Stimulated activated naive CD4-positive, alpha-beta T cell treated with Interleukin-2 at 50 U/mL for 16 hours (primary cell): Measurements from ENCODE around the gene TTC38.
"Not testable (repeated sequence)": the region's sequence is repeated elsewhere in the genome, so short reads cannot be mapped to it uniquely, and the experiment has no call there.

ENCODE experiments used
- DNase-seq: peaks from one replicate; lab custom pipeline; 2025; lab: John Stamatoyannopoulos, UW

TTC38 gene

DNA sequence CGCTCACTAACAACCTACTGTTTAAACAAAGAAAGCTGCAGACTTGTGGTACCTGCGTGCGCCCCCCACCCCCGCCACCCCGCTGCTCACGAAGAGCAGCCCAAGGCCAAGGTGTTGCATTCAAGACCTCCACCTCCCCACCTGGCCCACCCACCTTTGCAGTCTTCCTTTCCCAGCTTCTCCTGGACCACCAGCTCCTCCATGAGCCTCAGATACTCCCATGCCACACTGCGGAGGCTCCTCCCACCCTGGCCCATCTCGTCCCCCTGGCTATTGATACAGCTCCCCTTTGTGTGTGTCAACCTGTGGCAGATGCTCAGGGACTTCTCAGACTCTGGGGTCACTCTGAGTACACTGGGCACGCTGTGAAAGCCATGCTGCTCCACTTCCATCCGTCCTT is 21.6 kb upstream of the TTC38 start:
- DNase-seq = no peak

GRCh38 chr22:46247443-46247975 is 20.3 kb upstream of the TTC38 start:
- DNase-seq = no peak

- DNase-seq = peak; percentile 92
Measured at GRCh38 chr22:46250035-46250782, 17.6 kb upstream of the TTC38 start, which contains the start of gene CDPF1. Gene CDPF1, minus strand, starts transcription at chr22:46250293. Its CDS starts 2,009 bp downstream, at chr22:46248284.

DNA sequence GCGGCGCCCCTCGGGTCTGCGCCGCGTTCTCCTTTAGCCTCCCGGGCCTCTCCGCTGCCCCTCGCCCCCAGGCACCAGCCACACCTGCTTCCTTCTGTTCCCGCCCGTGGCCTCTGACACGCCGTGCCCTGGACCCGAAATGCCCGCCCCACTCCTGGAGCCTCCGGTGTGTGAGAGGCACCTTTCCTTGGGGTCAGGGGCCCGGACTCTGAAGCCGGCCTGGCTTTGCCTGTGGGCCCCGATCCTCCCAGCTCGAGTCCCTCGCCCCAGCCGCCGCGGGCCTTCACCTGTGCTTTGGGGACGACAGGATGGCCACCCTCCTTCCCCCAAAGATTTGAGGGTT is 17.1 kb upstream of the TTC38 start:
- no peak for DNase-seq

GRCh38 chr22:46251266-46251665 is 16.5 kb upstream of the TTC38 start:
- no peak for DNase-seq

DNA sequence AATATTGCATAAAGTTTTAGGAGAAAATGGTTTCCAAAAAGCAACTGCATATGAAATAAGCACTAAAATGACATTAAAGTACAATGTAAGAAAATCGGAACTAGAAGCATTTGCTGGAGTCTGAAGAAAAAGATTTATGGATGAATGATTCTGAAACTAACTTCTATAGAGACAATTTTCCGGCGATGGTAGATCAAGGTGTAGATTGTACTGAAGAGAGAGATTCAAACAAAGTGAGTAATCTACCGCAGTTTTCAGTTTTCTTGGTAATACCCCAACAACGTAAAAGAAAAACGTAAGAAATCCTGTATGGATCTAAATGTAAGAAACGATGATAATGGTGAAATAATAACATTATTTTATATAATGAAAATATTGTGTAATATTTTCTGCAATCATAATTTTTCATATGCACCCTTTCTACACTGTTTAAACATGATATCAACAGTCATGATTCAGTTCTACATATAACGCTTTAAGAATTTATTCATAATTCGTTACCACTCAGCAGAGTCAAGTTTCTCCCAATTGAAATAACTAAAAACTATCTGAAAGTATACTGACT is 15.9 kb upstream of the TTC38 start:
- no peak for DNase-seq

DNA sequence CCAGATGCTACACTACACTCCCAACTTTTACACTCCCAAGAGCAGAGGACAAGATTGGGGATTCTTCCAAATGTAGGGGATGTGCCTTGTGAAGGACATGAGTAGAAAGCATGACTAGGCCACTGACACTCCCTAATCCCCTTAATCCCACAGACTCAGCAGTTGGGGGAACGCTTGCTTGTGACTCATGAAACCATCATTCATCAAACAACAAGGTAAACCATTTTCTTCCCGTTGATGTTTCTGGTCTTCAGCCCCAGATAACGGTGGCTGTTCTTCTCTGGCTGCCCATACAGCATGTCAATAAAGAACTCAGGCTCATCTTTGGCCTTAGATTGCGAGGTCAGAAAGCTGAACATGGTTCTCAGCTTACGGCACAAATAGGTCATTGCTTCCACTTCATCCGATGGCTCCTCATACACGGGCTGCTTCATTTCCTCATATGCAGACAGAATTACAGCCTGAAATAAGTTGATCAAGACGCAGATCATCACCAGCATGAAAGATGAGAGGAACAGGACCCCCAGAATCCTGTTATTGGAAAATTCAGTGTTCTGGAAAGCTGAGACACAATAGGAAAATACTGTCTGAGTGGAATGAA is 11.3 kb upstream of the TTC38 start:
- DNase-seq = no peak

- DNase-seq = no peak
Measured at GRCh38 chr22:46259374-46259773, 8.4 kb upstream of the TTC38 start.

- DNase-seq = no peak
Measured at GRCh38 chr22:46260038-46260437, 7.8 kb upstream of the TTC38 start.

- DNase-seq = no peak
Measured at GRCh38 chr22:46262449-46263215, 5.2 kb upstream of the TTC38 start.

DNA sequence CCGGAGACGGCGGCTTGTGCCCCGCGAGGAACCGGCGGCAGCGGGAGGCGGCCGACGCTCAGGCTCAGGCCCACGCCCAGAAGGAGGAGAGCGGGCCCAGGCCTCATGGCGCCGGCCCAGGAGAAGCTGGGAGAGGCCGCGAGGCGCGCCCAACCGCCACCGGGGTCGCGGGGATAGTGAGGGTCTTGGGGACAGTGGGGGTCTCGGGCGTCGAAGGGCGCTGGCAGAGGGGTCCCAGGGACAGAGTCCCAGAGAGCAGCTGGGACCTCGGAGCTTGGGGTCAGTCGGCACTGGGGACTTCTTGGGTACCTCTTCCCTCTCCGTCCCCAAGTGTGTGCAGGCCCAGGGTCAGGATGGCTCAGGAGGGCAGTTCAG is 4.6 kb upstream of the TTC38 start, which contains the start of gene PKDREJ:
Gene PKDREJ, minus strand, starts transcription at position 128 of the 375 bp plus-strand sequence. Its CDS starts 21 bp downstream, at position 107.
- DNase-seq = no peak

DNA sequence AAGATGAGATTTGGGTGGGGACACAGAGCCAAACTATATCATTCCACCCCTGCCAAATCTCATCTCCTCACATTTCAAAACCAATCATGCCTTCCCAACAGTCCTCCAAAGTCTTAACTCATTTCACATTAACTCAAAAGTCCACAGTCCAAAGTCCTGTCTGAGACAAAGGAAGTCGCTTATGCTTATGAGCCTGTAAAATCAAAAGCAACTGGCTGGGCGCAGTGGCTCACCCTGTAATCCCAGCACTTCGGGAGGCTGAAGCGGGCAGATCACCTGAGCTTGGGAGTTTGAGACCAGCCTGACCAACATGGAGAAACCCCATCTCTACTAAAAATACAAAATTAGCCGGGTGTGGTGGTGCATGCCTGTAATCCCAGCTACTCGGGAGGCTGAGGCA is 3.3 kb upstream of the TTC38 start:
- DNase-seq = not testable (repeated sequence)

DNA sequence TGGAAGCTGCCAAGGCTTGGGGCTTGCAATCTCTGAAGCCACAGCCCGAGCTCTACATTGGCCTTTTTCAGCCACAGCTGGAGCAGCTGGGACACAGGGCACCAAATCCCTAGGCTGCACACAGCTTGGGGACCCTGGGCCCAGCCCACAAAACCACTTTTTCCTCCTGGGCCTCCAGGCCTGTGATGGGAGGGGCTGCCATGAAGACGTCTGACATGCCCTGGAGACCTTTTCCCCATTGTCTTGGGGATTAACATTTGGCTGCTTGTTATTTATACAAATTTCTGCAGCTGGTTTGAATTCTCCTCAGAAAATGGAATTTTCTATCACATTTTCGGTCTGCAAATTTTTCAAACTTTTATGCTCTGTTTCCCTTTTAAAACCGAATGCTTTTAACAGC is 2.2 kb upstream of the TTC38 start:
- not testable (repeated sequence) for DNase-seq

DNA sequence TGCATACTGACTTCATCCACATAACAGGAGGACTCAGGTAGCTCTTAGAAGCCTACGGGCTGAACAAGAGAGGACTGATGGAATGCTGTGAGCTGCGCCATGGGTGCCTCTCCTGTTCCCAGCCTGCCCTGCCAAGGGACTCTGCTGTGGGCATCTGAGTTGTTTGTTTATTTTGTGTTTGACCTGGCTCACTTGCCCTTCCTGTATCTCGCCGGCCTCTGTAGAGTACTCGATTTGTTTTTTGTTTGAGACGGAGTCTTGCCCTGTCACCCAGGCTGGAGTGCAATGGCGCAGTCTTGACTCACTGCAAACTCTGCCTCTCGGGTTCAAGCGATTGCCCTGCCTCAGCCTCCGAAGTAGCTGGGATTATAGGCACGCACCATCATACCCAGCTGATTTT is 1.8 kb downstream of the TTC38 start:
- DNase-seq = no peak

DNA sequence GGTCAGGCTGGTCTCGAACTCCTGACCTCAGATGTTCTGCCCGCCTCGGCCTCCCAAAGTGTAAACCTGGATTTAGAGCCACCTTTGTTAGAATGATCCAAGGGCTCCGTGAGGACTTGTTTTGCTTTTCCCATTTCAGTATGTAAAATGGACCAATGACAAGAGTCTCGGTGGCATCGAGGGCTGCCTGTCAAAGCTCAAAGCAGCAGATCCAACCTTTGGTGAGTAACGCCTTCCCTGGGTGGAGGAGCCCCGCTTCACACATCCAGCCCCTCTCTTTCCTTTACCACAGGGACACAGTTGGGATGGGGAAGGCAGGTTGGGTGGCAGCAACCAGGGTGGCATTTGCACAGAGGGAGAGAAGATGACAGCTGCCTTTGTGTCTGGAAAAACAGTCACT is 4.4 kb downstream of the TTC38 start:
- no peak for DNase-seq

GRCh38 chr22:46272762-46273431 is 5.1 kb downstream of the TTC38 start:
- DNase-seq = no peak

DNA sequence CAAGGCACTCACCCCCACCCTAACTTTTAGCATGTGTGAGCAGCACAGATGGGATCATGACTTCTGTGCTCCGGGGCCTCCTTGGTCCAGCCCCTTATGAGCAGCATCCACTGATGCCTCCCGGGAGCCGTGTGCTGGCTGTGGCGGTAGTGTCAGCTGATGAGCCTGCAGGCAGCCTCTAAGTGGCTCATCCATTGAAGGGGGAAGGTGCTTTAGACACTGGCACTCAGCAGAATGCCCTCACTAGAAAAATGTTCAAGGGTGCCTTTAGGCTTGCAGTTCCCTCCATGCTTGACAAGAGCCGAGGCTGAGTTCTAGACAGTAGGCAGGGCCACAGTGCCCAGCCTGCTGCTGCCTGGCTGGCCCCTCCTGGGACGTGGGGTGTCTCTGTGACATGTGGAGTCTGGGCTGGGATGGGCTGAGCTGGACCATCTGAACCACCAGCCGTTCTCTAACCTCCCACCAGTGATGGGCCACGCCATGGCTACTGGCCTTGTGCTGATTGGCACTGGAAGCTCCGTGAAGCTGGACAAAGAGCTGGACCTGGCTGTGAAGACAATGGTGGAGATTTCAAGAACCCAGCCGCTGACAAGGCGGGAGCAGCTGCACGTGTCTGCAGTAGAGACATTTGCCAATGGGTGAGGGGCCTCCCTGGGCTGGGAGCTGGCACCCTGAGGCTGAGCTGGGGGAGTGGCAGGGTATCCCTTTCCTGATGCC is 5.8 kb downstream of the TTC38 start:
- DNase-seq = no peak

- no peak for DNase-seq
Measured at GRCh38 chr22:46274381-46274780, 6.6 kb downstream of the TTC38 start.

DNA sequence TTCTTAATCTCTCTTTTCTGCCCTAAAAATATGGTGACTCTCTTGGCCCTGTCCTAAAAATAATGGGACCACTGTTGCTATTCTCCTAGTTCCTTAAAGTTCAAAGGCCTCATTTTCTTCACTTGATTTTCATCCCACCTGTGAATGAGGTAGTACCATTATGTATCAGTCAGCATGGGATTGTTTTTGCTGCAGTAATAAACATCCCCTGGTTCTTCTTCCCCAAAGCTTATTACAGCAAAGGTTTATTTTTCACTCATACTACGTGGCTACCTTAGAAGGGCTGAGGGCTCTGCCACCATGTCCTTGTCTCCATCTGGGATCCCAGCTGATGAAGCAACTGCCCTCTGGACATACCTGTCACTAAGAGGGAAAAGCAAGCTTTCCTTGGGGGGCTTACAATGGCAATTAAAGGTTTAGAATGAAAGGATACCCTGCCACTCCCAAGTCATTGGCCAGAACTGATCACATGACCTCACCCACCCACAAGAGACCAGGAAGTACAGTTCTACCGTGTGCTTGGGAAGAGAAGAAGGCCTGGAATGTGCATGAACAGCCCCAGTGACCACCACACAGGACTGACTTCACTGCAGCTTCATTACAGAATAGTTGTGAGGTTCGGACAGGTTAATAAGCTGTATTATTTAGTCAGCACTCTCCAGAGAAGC is 7.8 kb downstream of the TTC38 start:
- no peak for DNase-seq

GRCh38 chr22:46276563-46276962 is 8.8 kb downstream of the TTC38 start:
- no peak for DNase-seq
